Kidney (tissue), 14 donors: ENCODE data around the gene MAP3K7CL. TPM values are rescaled to one million over a fixed set of nuclear protein-coding genes. Genes with fewer than 3 reads are reported as not detected.

Experiments used
- DNase-seq, 5 donors: peaks; one replicate each; pipeline ENCODE4 v3.0.0-alpha.2; 2013 to 2020
- FAIRE-seq: peaks from 2 replicates; lab custom pipeline; 2012; peaks lifted over from hg19 to GRCh38; lab: Jason Lieb, UNC
- H3K27ac ChIP-seq, 2 donors: one replicate each; pipeline ENCODE4 v1.7.0; 2013; ENCODE audit warnings: low read depth in 2 of 2, low read length in 2 of 2, inconsistent platforms in 1 of 2
- H3K27me3 ChIP-seq: one replicate; pipeline ENCODE4 v1.7.1; 2013; ENCODE audit warnings: low read length, inconsistent platforms; ENCODE audit not compliant: control insufficient read depth, insufficient read depth
- H3K36me3 ChIP-seq, 3 donors: one replicate each; pipeline versions ENCODE4 v1.7.0 to v1.7.1; 2013; ENCODE audit warnings: low read length in 3 of 3, control low read depth in 1 of 3, inconsistent platforms in 1 of 3; ENCODE audit not compliant: insufficient read depth in 3 of 3, control insufficient read depth in 2 of 3
- H3K4me1 ChIP-seq, 3 donors: one replicate each; pipeline versions ENCODE4 v1.7.0 to v1.7.1; 2013; ENCODE audit warnings: low read length in 3 of 3, inconsistent platforms in 1 of 3, low read depth in 1 of 3; ENCODE audit not compliant: control insufficient read depth in 2 of 3, insufficient read depth in 2 of 3
- H3K4me3 ChIP-seq, 3 donors: one replicate each; pipeline versions ENCODE4 v1.7.0 to v1.8.1; 2013; ENCODE audit warnings: low read length in 3 of 3, control low read depth in 1 of 3, inconsistent platforms in 1 of 3
- H3K9ac ChIP-seq, 3 donors: one replicate each; pipeline versions ENCODE4 v1.7.0 to v1.7.1; 2013; ENCODE audit warnings: low read length in 3 of 3, control low read depth in 1 of 3, inconsistent platforms in 1 of 3
- H3K9me3 ChIP-seq, 3 donors: one replicate each; pipeline versions ENCODE4 v1.7.0 to v1.7.1; 2013; ENCODE audit warnings: low read length in 3 of 3, control low read depth in 1 of 3, inconsistent platforms in 1 of 3; ENCODE audit not compliant: control insufficient read depth in 2 of 3, insufficient read depth in 1 of 3
- intact Hi-C: fragments of 100-400 bp; cut with DNase I; formaldehyde crosslinking; loops from one replicate; pipeline ENCODE4 v1.11.1; 2022
- polyA plus RNA-seq: library from polyadenylated mRNA; stranded (reverse); fragments of 350-450 nt; fragmentation: Illumina TruSeq; extraction: RNeasy Lipid Tissue Mini Kit (QIAGEN cat#74804); gene quantifications from one replicate; pipeline ENCODE4 v1.2.3, GENCODE V29; 2014; ENCODE audit warnings: low read depth, low replicate concordance; ENCODE audit not compliant: insufficient read depth
- total RNA-seq: library from RNA; stranded (reverse); fragmentation: NEBNext Ultra II Directional; extraction: Animal tissue kit (Norgen Biotek cat#: 25700); gene quantifications from one replicate; pipeline ENCODE4 v1.2.1, GENCODE V29; 2021
- TF ChIP-seq, protein P1 (sequence below): IDR thresholded peaks from 3 replicates; pipeline ENCODE4 v1.5.1; 2012; ENCODE audit warnings: mild to moderate bottlenecking, moderate library complexity, borderline replicate concordance; ENCODE audit not compliant: insufficient read depth; ENCODE audit errors: extremely low read depth
- donor health status: control.
- donor health status: control.
- donor health status: control.
- donor health status: control.
- donor health status: control.
- donor health status: DM: yes; HTN: yes; CAD: no.
- donor health status: Normal renal cell carcinoma (clear cell type).

Gene MAP3K7CL
- total and polyA plus RNA-seq, 2 donors from 2014 or later: 5.4 to 12.7 TPM

DNA sequence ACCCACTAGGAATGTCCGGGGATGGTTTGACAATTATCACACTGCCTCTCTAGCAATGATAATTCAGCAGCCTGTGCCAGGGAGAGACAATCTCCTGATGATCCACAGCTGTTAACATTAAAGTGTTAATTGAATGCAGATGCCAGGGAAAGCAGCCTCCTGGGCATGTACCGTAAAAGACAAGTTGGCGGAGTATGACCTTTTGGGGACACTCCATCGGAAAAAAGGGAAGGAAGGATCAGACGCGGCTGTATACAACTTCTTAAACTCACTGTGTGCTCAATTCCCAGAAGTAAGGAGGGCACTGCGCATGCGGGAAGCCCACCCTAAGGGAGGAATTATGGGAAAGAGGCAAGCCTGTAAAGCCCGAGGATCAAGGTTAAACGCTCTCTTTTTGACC lies 62.6 kb downstream of the MAP3K7CL start:
- Histone ChIP-seq H3K27me3 (no peaks in the 10 kb centered on the region), H3K27ac (no peak overlapping the region), H3K4me1 (peaks cover 0 to 3% (median 0%) of the 10 kb centered on the region in 3 donors), H3K9me3 (no peaks in the 10 kb centered on the region), H3K36me3 (no peaks in the 10 kb centered on the region), H3K9ac (peak overlapping the region in 1 of 3 donors; percentile 37), H3K4me3 (peak overlapping the region; percentile 12 to 54 (median 34))
- FAIRE-seq: no peak
- TF ChIP-seq, protein P1, sequence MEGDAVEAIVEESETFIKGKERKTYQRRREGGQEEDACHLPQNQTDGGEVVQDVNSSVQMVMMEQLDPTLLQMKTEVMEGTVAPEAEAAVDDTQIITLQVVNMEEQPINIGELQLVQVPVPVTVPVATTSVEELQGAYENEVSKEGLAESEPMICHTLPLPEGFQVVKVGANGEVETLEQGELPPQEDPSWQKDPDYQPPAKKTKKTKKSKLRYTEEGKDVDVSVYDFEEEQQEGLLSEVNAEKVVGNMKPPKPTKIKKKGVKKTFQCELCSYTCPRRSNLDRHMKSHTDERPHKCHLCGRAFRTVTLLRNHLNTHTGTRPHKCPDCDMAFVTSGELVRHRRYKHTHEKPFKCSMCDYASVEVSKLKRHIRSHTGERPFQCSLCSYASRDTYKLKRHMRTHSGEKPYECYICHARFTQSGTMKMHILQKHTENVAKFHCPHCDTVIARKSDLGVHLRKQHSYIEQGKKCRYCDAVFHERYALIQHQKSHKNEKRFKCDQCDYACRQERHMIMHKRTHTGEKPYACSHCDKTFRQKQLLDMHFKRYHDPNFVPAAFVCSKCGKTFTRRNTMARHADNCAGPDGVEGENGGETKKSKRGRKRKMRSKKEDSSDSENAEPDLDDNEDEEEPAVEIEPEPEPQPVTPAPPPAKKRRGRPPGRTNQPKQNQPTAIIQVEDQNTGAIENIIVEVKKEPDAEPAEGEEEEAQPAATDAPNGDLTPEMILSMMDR: no peak
- peak in 2 of 5 donors; percentile 15 to 35 for DNase-seq
- intact Hi-C loops: no loop called here

DNA sequence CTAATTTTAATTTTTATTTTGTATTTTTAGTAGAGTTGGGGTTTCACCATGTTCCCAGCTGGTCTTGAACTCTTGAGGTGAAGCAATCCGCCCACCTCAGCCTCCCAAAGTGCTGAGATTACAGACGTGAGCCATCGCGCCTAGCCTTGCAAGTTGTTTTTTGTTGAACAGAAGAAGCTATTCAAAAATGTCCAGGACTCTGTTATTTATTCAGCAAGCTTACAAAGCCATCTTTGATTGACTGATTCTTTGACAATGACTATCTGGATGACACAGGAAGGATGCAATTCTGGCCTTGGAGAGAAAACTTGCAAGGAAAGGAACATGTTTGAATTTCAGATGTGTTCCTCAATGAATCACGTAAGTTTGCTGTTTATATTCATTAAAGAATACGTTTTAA lies 63.5 kb downstream of the MAP3K7CL start:
- no peaks in the 10 kb centered on the region for H3K9me3 ChIP-seq

DNA sequence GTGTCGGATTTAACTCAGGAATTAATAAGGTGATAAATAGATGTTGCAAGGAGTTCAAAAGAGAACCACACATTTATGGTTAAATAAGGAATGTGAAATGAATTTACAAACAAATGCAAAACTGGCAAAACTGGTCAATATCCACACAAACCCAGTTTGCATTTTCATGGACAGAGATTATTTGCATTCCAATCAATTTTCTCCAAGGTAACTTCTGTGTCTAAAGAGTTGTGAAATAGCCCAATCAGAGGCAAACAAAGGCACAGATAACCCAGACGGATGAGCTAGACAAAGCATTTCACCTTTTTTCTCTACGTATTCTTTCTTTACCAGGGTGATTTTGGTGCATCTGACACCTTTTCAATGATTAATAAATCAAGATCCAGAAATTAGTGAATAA lies 63.9 kb downstream of the MAP3K7CL start:
- no peak overlapping the region for H3K4me3 ChIP-seq
- H3K36me3 ChIP-seq: no peaks in the 10 kb centered on the region
- FAIRE-seq (no peak), DNase-seq (no peak)
- no peak overlapping the region for H3K27ac ChIP-seq
- no peaks in the 10 kb centered on the region for H3K27me3 ChIP-seq
- H3K4me1 ChIP-seq: peaks cover 0 to 3% (median 0%) of the 10 kb centered on the region in 3 donors
- H3K9me3 ChIP-seq: no peaks in the 10 kb centered on the region
- intact Hi-C loops: no loop called here
- TF ChIP-seq, protein P1: no peak
- H3K9ac ChIP-seq: no peak overlapping the region

More for the DNA sequence above, 63.5 kb downstream of the MAP3K7CL start:
- Histone ChIP-seq H3K27ac (no peak overlapping the region), H3K4me1 (peaks cover 0 to 3% (median 0%) of the 10 kb centered on the region in 3 donors), H3K27me3 (no peaks in the 10 kb centered on the region), H3K9ac (no peak overlapping the region), H3K4me3 (peak overlapping the region in 1 of 3 donors; percentile 17), H3K36me3 (no peaks in the 10 kb centered on the region)
- intact Hi-C loops: no loop called here
- DNase-seq: no peak
- TF ChIP-seq, protein P1: no peak
- FAIRE-seq: no peak

DNA sequence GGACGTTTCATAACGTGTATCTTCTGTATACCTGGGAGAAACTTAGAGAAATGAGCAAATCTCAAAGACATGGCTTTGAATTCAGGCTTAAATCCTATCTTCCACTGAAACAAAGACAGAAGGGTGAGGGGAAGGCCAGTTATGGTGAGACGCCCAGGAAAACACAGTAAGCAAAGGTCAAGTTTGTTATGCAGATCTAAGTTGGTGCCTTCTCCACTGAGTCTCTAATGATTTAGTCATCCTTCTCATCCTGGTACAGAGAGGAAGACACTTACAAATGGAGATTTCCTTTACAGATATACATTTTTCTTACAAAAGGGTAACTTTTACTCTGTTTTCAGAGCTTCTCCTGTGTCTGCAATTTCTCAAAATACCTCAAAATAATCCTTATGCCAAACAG lies 64.4 kb downstream of the MAP3K7CL start:
- TF ChIP-seq, protein P1: no peak
- Histone ChIP-seq H3K27ac (no peak overlapping the region), H3K4me1 (peaks cover 0 to 3% (median 0%) of the 10 kb centered on the region in 3 donors), H3K4me3 (no peak overlapping the region), H3K27me3 (no peaks in the 10 kb centered on the region), H3K9me3 (no peaks in the 10 kb centered on the region), H3K9ac (no peak overlapping the region), H3K36me3 (no peaks in the 10 kb centered on the region)
- no peak for DNase-seq
- no peak for FAIRE-seq
- intact Hi-C loops: no loop called here
